ENCODE measurements around the gene ALKBH3. TPM values are rescaled to one million over a fixed set of nuclear protein-coding genes. Genes with fewer than 3 reads are reported as not detected.

ALKBH3 gene
- total RNA-seq, 1 donor = 47.8 TPM

GRCh38 chr11:43925063-43925931, 44.7 kb downstream of the ALKBH3 start:
- Histone ChIP-seq H3K4me1 (ENCODE audit: insufficient read depth, low read length) (peaks cover 26% of the 10 kb centered on the region), H3K27me3 (ENCODE audit: insufficient read depth, low read length) (no peaks in the 10 kb centered on the region), H3K79me2 (ENCODE audit: insufficient read depth, low read length) (no peaks in the 10 kb centered on the region), H3K4me3 (ENCODE audit: insufficient read depth, low read length) (no peak overlapping the region), H2AFZ (ENCODE audit: low read length) (no peak overlapping the region), H3K27ac (ENCODE audit: low read depth, low read length) (no peak overlapping the region), H3K4me2 (ENCODE audit: insufficient read depth, low read length) (no peak overlapping the region), H4K20me1 (ENCODE audit: insufficient read depth, low read length) (no peaks in the 10 kb centered on the region), H3K36me3 (ENCODE audit: insufficient read depth, low read length) (no peaks in the 10 kb centered on the region), H3K9me3 (ENCODE audit: low read depth, low read length) (no peaks in the 10 kb centered on the region)
- TF ChIP-seq CTCF (IDR thresholded peaks at IDR 0.05; ENCODE audit: extremely low read depth, low read depth, low read length) = no peak
- DNase-seq (ENCODE audit: insufficient read length, low spot score, missing footprints) = peak; percentile 37

- H3K4me1 ChIP-seq (ENCODE audit: insufficient read depth, low read length) = peaks cover 22% of the 10 kb centered on the region
- no peaks in the 10 kb centered on the region for H3K9me3 ChIP-seq (ENCODE audit: low read depth, low read length)
- no peaks in the 10 kb centered on the region for H3K79me2 ChIP-seq (ENCODE audit: insufficient read depth, low read length)
- no peak overlapping the region for H3K27ac ChIP-seq (ENCODE audit: low read depth, low read length)
- H3K36me3 ChIP-seq (ENCODE audit: insufficient read depth, low read length) = no peaks in the 10 kb centered on the region
- no peak overlapping the region for H3K4me3 ChIP-seq (ENCODE audit: insufficient read depth, low read length)
- H3K4me2 ChIP-seq (ENCODE audit: insufficient read depth, low read length) = no peak overlapping the region
- peak; percentile 31 for DNase-seq (ENCODE audit: insufficient read length, low spot score, missing footprints)
- H4K20me1 ChIP-seq (ENCODE audit: insufficient read depth, low read length) = no peaks in the 10 kb centered on the region
- no peak overlapping the region for H2AFZ ChIP-seq (ENCODE audit: low read length)
- no peak for TF ChIP-seq CTCF (IDR thresholded peaks at IDR 0.05; ENCODE audit: extremely low read depth, low read depth, low read length)
- no peaks in the 10 kb centered on the region for H3K27me3 ChIP-seq (ENCODE audit: insufficient read depth, low read length)
These were observed 45.4 kb downstream of the ALKBH3 start for GRCh38 chr11:43925932-43926505.

GRCh38 chr11:43927070-43927469, 46.4 kb downstream of the ALKBH3 start:
- H3K4me1 ChIP-seq (ENCODE audit: insufficient read depth, low read length) = peaks cover 16% of the 10 kb centered on the region
- no peak for TF ChIP-seq CTCF (IDR thresholded peaks at IDR 0.05; ENCODE audit: extremely low read depth, low read depth, low read length)
- DNase-seq (ENCODE audit: insufficient read length, low spot score, missing footprints) = peak; percentile 18

More at GRCh38 chr11:43927070-43927469, 46.4 kb downstream of the ALKBH3 start:
- Histone ChIP-seq H3K4me2 (ENCODE audit: insufficient read depth, low read length) (no peak overlapping the region), H3K4me3 (ENCODE audit: insufficient read depth, low read length) (no peak overlapping the region), H3K9me3 (ENCODE audit: low read depth, low read length) (no peaks in the 10 kb centered on the region), H3K27ac (ENCODE audit: low read depth, low read length) (no peak overlapping the region), H4K20me1 (ENCODE audit: insufficient read depth, low read length) (no peaks in the 10 kb centered on the region), H3K27me3 (ENCODE audit: insufficient read depth, low read length) (peaks cover 3% of the 10 kb centered on the region), H3K36me3 (ENCODE audit: insufficient read depth, low read length) (no peaks in the 10 kb centered on the region), H2AFZ (ENCODE audit: low read length) (no peak overlapping the region), H3K79me2 (ENCODE audit: insufficient read depth, low read length) (no peaks in the 10 kb centered on the region)

All from osteoblast (primary cell).